Subcutaneous adipose tissue (tissue), 4 donors: ENCODE data around the gene CSNK1D. TPM values are rescaled to one million over a fixed set of nuclear protein-coding genes. Genes with fewer than 3 reads are reported as not detected.

Source experiments
- total RNA-seq, 4 donors: library from RNA; depleted of rRNA; stranded (reverse); fragments of >200 nt; gene quantifications; one replicate each; pipeline ENCODE4 v1.1.0, GENCODE V29; 2016
- TF ChIP-seq, protein P1 (sequence below): fragments of 450-650 bp; IDR thresholded peaks from one replicate; pipeline ENCODE4 v1.5.1; 2016; ENCODE audit warnings: low read depth, mild to moderate bottlenecking, control low read depth, antibody characterized with exemption, moderate library complexity

The CSNK1D gene
- total RNA-seq, 4 donors from 2014 or later: 55.1 to 139 (median 64.5) TPM

DNA sequence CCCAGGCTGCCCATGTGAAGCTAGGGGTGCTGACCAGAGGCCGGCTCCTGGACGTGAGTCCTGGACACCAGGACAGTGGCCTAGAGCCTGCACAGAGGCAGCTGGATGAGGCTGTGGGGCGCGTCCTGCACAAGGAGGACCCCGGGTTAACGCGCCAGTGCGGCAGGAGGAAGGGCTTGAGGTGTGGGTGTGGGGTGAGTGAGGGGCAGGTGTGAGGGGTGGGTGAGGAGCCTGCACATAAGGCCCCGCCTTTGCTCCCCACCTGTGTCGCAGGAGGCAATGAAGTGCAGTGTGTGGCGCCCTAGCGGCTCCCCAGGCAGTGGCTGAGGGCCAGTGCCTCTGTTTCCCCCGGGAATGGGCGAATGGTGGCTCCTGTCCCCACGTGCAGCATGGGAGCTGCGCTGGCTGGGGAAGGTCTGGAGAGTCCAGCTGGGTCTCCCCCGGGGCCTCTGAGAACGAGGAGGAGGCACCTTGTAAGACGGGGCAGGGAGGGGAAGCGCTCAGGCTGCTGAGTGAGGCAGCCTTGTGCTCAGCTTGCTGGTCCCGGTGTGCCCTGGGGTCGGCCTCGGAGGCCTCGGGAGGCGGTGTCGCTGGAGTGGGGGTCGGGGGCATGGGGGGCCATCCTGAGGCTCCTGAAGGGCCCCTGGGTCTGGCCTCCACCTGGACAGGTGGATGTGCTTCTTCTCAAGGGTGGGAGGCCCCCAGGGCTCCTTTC, 40.7 kb upstream of the CSNK1D start:
- TF ChIP-seq, protein P1, sequence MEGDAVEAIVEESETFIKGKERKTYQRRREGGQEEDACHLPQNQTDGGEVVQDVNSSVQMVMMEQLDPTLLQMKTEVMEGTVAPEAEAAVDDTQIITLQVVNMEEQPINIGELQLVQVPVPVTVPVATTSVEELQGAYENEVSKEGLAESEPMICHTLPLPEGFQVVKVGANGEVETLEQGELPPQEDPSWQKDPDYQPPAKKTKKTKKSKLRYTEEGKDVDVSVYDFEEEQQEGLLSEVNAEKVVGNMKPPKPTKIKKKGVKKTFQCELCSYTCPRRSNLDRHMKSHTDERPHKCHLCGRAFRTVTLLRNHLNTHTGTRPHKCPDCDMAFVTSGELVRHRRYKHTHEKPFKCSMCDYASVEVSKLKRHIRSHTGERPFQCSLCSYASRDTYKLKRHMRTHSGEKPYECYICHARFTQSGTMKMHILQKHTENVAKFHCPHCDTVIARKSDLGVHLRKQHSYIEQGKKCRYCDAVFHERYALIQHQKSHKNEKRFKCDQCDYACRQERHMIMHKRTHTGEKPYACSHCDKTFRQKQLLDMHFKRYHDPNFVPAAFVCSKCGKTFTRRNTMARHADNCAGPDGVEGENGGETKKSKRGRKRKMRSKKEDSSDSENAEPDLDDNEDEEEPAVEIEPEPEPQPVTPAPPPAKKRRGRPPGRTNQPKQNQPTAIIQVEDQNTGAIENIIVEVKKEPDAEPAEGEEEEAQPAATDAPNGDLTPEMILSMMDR: no peak

DNA sequence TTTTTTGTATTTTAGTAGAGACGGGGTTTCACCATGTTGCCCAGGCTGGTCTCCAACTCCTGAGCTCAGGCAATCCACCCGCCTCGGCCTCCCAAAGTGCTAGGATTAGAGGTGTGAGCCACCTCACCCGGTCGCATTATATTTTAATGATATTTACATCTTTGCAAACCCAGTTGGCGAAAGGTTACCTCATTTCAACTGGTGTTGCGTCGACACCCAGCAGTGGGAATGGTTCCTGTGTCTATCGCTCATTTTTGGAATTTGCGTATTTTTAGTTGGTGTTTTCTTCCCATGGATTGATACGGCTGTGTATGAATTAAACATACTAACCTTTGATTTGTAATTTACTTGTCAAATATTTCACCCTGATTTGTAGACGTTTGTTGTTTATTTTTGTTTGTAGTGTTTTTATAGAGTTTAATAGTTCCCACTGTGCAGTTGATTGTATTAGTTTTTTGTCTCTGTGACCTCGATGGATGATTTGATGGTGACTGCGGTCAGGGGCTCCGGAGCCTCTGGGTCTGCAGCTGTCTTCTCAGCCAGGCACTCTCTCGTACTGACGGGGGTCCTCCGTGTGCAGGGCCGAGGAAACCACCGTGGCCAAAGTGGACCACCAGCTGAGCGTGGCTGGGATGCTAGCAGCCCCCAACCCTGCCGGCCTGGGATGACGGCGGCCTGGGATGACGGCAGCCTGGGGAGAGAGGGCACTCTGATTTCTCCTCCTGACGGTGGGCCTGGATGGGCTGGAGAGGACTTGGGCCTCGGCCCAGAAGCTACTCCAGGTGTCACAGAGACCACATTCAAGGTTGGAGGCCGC, 39.9 kb upstream of the CSNK1D start:
- TF ChIP-seq, protein P1: no peak

DNA sequence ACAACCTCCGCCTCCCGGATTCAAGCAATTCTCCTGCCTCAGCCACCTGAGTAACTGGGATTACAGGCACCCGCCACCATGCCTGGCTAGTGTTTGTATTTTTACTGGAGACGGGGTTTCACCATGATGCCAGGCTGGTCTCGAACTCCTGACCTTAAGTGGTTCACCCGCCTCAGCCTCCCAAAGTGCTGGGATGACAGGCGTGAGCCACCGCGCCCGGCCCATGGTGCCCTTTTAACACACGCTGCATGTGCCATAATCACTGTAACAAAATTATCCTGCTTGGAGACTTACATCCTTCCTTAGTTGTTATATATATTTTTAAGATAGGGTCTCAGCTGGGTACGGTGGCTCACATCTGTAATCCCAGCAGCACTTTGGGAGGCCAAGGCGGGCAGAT, 38.5 kb upstream of the CSNK1D start:
- TF ChIP-seq, protein P1: no peak

DNA sequence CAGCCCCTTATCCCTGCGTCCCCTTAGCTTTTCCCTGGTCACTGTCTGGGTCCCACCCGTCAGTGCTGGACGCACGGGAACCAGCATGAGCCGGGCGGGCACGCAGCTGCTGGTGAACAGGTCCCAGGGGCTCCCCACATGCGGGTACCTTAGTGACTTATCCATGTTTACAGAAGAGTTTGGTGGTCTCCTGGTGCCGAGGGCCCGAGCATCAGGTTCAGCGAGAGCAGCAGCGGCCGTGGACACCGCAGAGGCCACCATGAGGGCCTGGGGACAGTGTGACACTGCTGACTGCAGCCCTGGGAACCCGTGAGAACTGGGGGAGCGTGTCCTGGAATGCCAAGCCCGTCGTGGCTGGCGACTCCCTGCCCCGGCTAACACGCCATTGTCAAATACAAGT, 37.4 kb upstream of the CSNK1D start:
- TF ChIP-seq, protein P1: no peak

DNA sequence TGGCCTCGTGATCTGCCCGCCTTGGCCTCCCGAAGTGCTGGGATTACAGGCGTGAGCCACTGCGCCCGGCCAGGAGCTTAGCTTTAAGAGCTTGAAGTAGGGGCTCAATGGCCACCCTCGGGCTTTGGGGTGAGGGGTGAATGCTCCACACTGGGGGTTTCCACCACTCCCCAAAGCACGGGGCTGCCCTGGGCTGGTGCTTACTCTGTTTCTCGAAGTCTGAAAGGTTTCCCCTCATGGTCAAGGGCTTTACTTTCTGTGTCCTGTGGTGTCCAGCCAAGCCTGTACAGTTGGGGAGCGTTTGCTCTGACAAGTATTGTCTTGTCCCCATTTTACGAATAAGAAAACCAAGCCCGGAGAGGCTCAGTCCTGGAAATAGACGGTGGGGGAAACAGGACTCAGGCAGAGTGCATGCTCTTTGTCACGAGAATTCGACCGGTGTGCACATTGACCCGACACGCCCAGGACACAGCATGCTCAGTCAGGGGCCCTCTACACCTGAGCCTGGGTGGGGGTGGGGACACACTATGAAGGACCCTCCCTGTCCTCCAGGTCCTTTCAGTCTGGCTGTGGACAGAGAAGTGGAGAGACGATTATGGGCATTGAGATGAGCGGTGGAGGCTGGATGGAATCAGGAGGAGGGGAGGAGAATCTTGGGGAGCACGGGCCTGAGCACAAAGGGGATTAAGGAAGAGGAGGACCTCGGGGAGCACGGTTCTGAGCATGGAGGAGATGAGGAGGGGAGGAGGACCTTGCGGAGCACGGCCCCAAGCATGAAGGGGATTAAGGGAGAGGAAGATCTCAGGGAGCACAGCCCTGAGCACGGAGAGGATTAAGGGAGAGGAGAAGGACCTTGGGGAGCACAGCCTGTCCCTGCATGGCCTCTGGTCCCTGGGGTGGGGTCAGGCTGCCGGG, 36.4 kb upstream of the CSNK1D start:
- TF ChIP-seq, protein P1: no peak

DNA sequence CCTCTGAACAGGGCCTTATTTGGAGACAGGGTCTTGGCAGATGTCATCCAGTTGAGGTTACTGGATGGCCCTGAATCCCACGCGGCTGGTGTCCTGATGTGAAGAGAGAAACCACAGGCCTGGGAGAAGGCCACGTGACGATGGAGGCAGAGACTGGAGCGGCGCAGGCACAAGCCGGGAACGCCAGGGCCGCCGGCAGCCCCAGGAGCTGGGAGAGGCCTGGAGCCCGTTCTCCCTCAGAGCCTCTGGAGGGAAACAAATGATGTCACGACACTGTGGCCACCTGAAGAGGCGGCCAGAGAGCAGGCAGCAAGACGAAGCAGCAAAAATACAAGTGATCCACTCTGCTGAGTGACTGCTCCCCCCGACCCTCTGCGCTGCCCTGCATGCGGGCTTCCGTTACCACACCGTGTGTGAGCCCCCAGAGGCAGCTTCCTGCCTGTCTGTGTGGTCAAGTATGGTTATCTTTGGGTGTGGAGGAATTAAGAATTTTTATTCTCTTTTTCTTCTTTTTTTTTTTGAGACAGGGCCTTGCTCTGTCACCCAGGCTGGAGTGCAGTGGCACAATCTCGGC, 32.3 kb upstream of the CSNK1D start:
- TF ChIP-seq, protein P1: no peak
